Prostate gland (tissue), 2 donors: ENCODE results near the gene HCFC1R1.

Source experiments
- CTCF ChIP-seq, 4 experiments: fragments of 200-600 bp in 2 of 4; fragments of 450-650 bp in 2 of 4; sonication (generic) in 2 of 4; IDR thresholded peaks; 1 replicate in 3 of 4; 2 replicates in 1 of 4; pipeline ENCODE4 v1.5.1; 2016 to 2019; ENCODE audit warnings: antibody characterized with exemption in 4 of 4, mild to moderate bottlenecking in 2 of 4, moderate library complexity in 2 of 4
- POLR2A ChIP-seq: fragments of 450-650 bp; IDR thresholded peaks from one replicate; pipeline ENCODE4 v1.6.1; 2016; ENCODE audit warnings: antibody characterized with exemption, mild to moderate bottlenecking
- POLR2AphosphoS5 ChIP-seq: sonication (generic); formaldehyde crosslinking; IDR thresholded peaks from one replicate; pipeline ENCODE4 v1.6.1; 2017; ENCODE audit warnings: antibody characterized with exemption

GRCh38 chr16:3026003-3026378 is 2.2 kb upstream of the HCFC1R1 start:
- TF ChIP-seq CTCF (IDR thresholded peaks at IDR 0.05) (no peak), POLR2AphosphoS5 (no peak), POLR2A (no peak)
